ENCODE data around the gene CRYZL1. TPM values are rescaled to one million over a fixed set of nuclear protein-coding genes. Genes with fewer than 3 reads are reported as not detected.

Gene CRYZL1
- total RNA-seq, 1 experiment from 2014 or later = 13.5 TPM

- Histone ChIP-seq H2BK5ac (ENCODE audit: insufficient read length, low read length) (no peak overlapping the region), H3K18ac (ENCODE audit: insufficient read length, low read depth, low read length) (peak overlapping the region; percentile 56), H2BK120ac (ENCODE audit: low read depth, low read length, poor library complexity, severe bottlenecking) (no peak overlapping the region), H2AFZ (ENCODE audit: low read length) (no peak overlapping the region), H3K23ac (ENCODE audit: insufficient read length, low read depth, low read length) (no peak overlapping the region), H3K9ac (ENCODE audit: extremely low read depth, insufficient read length, low read length) (peak overlapping the region; percentile 81), H3K4me1 (ENCODE audit: insufficient read depth, low read length) (no peaks in the 10 kb centered on the region), H3K14ac (ENCODE audit: insufficient read depth, low read length) (peak overlapping the region; percentile 0; the same call in 1 of the 2 replicates), H3K79me2 (ENCODE audit: insufficient read depth, low read length) (peaks cover 40% of the 10 kb centered on the region), H2BK15ac (ENCODE audit: low read depth, low read length) (no peak overlapping the region), H3K23me2 (ENCODE audit: insufficient read length, low read depth, low read length, poor library complexity, severe bottlenecking) (no peaks in the 10 kb centered on the region), H2BK20ac (ENCODE audit: low read depth, low read length, poor library complexity, severe bottlenecking) (no peak overlapping the region), H3K56ac (ENCODE audit: insufficient read length, low read depth, low read length) (no peak overlapping the region), H4K8ac (replicated peaks; ENCODE audit: insufficient read length, low read depth, low read length) (no peak overlapping the region), H4K5ac (ENCODE audit: insufficient read length, low read depth, low read length) (no peak overlapping the region), H3K4me2 (ENCODE audit: insufficient read depth, insufficient read length, low read length) (peak overlapping the region; percentile 50), H2BK12ac (ENCODE audit: insufficient read length, low read depth, low read length) (no peak overlapping the region), H3K4ac (ENCODE audit: low read depth, low read length) (no peak overlapping the region), H3K9me3 (ENCODE audit: control insufficient read depth, low read depth, low read length) (no peaks in the 10 kb centered on the region), H2AK5ac (ENCODE audit: insufficient read length, low read length) (no peak overlapping the region), H3T11ph (ENCODE audit: low read length) (no peak overlapping the region), H3K79me1 (ENCODE audit: insufficient read depth, low read depth, low read length, poor library complexity, severe bottlenecking) (peaks cover 5% of the 10 kb centered on the region), H4K91ac (ENCODE audit: insufficient read length, low read depth, low read length) (no peak overlapping the region), H3K27ac (ENCODE audit: insufficient read length, low read depth, low read length) (peak overlapping the region; percentile 98), H4K20me1 (ENCODE audit: control insufficient read depth, insufficient read depth, insufficient read length) (no peaks in the 10 kb centered on the region), H3K27me3 (ENCODE audit: insufficient read depth, low read length) (no peaks in the 10 kb centered on the region)
- H3K36me3 Mint-ChIP-seq (ENCODE audit: insufficient read depth in 1 of 3, low read depth in 3 of 3) = peaks cover 31 to 62% (median 45%) of the 10 kb centered on the region in 3 experiments
- H3K9me3 Mint-ChIP-seq = no peaks in the 10 kb centered on the region; a peak in 2 of 5 replicates
- TF ChIP-seq CTCF (conservative IDR thresholded peaks at IDR 0.05) = no peak
- DNase-seq = no peak
- WGBS (ENCODE audit: extremely low coverage, insufficient read length, low lambda C conversion rate) = no CpG with 5 or more reads among the region's 19 CpGs
- peak overlapping the region; percentile 95 to 100 (median 100) for H3K27ac Mint-ChIP-seq
- H3K4me3 Mint-ChIP-seq = peak overlapping the region; percentile 97 to 99
- no peaks in the 10 kb centered on the region for H3K27me3 Mint-ChIP-seq (ENCODE audit: low read depth)
- H3K4me1 Mint-ChIP-seq = peaks cover 24 to 27% of the 10 kb centered on the region in 2 experiments
Observed at GRCh38 chr21:33541105-33541711, 100.3 kb downstream of the CRYZL1 start.
